OCI-LY3 (cell line): ENCODE results near the gene FOXB2.

Experiments used
- CTCF ChIP-seq: fragments of 200-600, 300-600 bp; sonication (generic); IDR thresholded peaks from 2 replicates; pipeline ENCODE4 v1.5.1; 2014; ENCODE audit warnings: antibody characterized with exemption, low read length, low read depth
- EZH2phosphoT487 ChIP-seq: fragments of 200-600 bp; shearing (Covaris generic); IDR thresholded peaks from 2 replicates; pipeline ENCODE4 v1.6.1; 2018; ENCODE audit warnings: antibody characterized with exemption, mixed run types, low read depth

- TF ChIP-seq CTCF (no peak), EZH2phosphoT487 (no peak)
These were observed at the start of gene FOXB2 for GRCh38 chr9:77019236-77019925.
